Testis (tissue), 3 donors: ENCODE results near the gene ZNF804A. TPM values are rescaled to one million over a fixed set of nuclear protein-coding genes. Genes with fewer than 3 reads are reported as not detected.

Source experiments
- DNase-seq: peaks from one replicate; pipeline ENCODE4 v3.0.0-alpha.2; 2019
- H3K27ac ChIP-seq, 2 donors: fragments of 200-600 bp; sonication (generic); one replicate each; pipeline ENCODE4 v1.5.1; 2019
- H3K27me3 ChIP-seq: fragments of 200-600 bp; sonication (generic); one replicate; pipeline ENCODE4 v1.5.1; 2019
- H3K36me3 ChIP-seq: fragments of 200-600 bp; sonication (generic); one replicate; pipeline ENCODE4 v1.5.1; 2017; ENCODE audit warnings: low read depth; ENCODE audit errors: missing control alignments
- H3K4me1 ChIP-seq: fragments of 200-600 bp; sonication (generic); one replicate; pipeline ENCODE4 v1.5.1; 2019
- H3K4me3 ChIP-seq, 2 donors: fragments of 200-600 bp; sonication (generic); one replicate each; pipeline ENCODE4 v1.5.1; 2017 to 2019
- H3K9me3 ChIP-seq: fragments of 200-600 bp; sonication (generic); one replicate; pipeline ENCODE4 v1.5.1; 2017
- CTCF ChIP-seq, 3 experiments: fragments of 450-650 bp in 2 of 3; fragments of 200-600 bp in 1 of 3; sonication (generic) in 1 of 3; IDR thresholded peaks; one replicate each; pipeline ENCODE4 v1.5.1; 2016 to 2019; ENCODE audit warnings: antibody characterized with exemption in 3 of 3, mild to moderate bottlenecking in 2 of 3, moderate library complexity in 1 of 3
- POLR2A ChIP-seq: fragments of 450-650 bp; IDR thresholded peaks from one replicate; pipeline ENCODE4 v1.6.1; 2017; ENCODE audit warnings: antibody characterized with exemption, mild to moderate bottlenecking, moderate library complexity
- WGBS, 2 donors: methylation state at CpG; one replicate each; pipeline ENCODE4 v1.1.5; 2018; 5-methylcytosine and 5-hydroxymethylcytosine counted together
- intact Hi-C: fragments of 100-400 bp; cut with DNase I; formaldehyde crosslinking; loops from one replicate; pipeline ENCODE4 v1.15.1; 2023; ENCODE audit warnings: low total_unique reads
- polyA plus RNA-seq: library from polyadenylated mRNA; stranded (reverse); fragments of 350-450 nt; fragmentation: Illumina TruSeq; extraction: RNeasy Lipid Tissue Mini Kit (QIAGEN cat#74804); gene quantifications from one replicate; pipeline ENCODE4 v1.2.3, GENCODE V29; 2014; ENCODE audit warnings: low read depth, low replicate concordance; ENCODE audit not compliant: insufficient read depth
- total RNA-seq, 2 donors: library from RNA; depleted of rRNA; stranded (reverse); fragments of >200 nt; gene quantifications; one replicate each; pipeline ENCODE4 v1.2.3, GENCODE V29; 2016

The ZNF804A gene
- total and polyA plus RNA-seq, 3 donors from 2014 or later: 0.50 to 0.63 TPM; not detected in 1

GRCh38 chr2:184599054-184599871 is 934 bp downstream of the ZNF804A start:
- Histone ChIP-seq H3K27ac (no peak overlapping the region), H3K27me3 (no peaks in the 10 kb centered on the region), H3K4me3 (peak overlapping the region; percentile 56 to 59), H3K4me1 (no peaks in the 10 kb centered on the region), H3K9me3 (no peaks in the 10 kb centered on the region), H3K36me3 (no peaks in the 10 kb centered on the region)
- no peak for DNase-seq
- TF ChIP-seq POLR2A (no peak), CTCF (IDR thresholded peaks at IDR 0.05) (no peak)
- 28 to 35% methylated on average over 7 of the region's 7 CpGs for WGBS, 2 donors
- intact Hi-C loops: no loop called here

- no peaks in the 10 kb centered on the region for H3K27me3 ChIP-seq
- no peak overlapping the region for H3K27ac ChIP-seq
These were observed 1.5 kb downstream of the ZNF804A start for GRCh38 chr2:184599872-184600222.

GRCh38 chr2:184602734-184603133 is 4.4 kb downstream of the ZNF804A start:
- intact Hi-C loops: no loop called here
- Histone ChIP-seq H3K27me3 (no peaks in the 10 kb centered on the region), H3K36me3 (no peaks in the 10 kb centered on the region), H3K9me3 (no peaks in the 10 kb centered on the region), H3K27ac (no peak overlapping the region), H3K4me3 (no peak overlapping the region), H3K4me1 (no peaks in the 10 kb centered on the region)
- no peak for TF ChIP-seq CTCF (IDR thresholded peaks at IDR 0.05)
- no peak for TF ChIP-seq POLR2A
- WGBS, 2 donors: 92 to 95% methylated on average over 3 of the region's 3 CpGs
- DNase-seq: no peak

More at GRCh38 chr2:184599872-184600222, 1.5 kb downstream of the ZNF804A start:
- no peaks in the 10 kb centered on the region for H3K36me3 ChIP-seq
- TF ChIP-seq POLR2A (no peak), CTCF (IDR thresholded peaks at IDR 0.05) (no peak)
- intact Hi-C loops: no loop called here
- no peaks in the 10 kb centered on the region for H3K9me3 ChIP-seq
- 53 to 73% methylated on average over 2 of the region's 2 CpGs for WGBS, 2 donors
- DNase-seq: no peak
- H3K4me1 ChIP-seq: no peaks in the 10 kb centered on the region
- no peak overlapping the region for H3K4me3 ChIP-seq

GRCh38 chr2:184610891-184611290 is 12.6 kb downstream of the ZNF804A start:
- H3K4me1 ChIP-seq: no peaks in the 10 kb centered on the region

More at GRCh38 chr2:184610891-184611290, 12.6 kb downstream of the ZNF804A start:
- TF ChIP-seq POLR2A: no peak
- no peak for TF ChIP-seq CTCF (IDR thresholded peaks at IDR 0.05)
- intact Hi-C loops: no loop called here
- DNase-seq: no peak
- Histone ChIP-seq H3K4me3 (no peak overlapping the region), H3K36me3 (no peaks in the 10 kb centered on the region), H3K27me3 (no peaks in the 10 kb centered on the region), H3K9me3 (no peaks in the 10 kb centered on the region), H3K27ac (no peak overlapping the region)
